NCI-H1930 (cell line): ENCODE measurements around the gene SLC7A5.
"Not testable (repeated sequence)": the region's sequence is repeated elsewhere in the genome, so short reads cannot be mapped to it uniquely, and the experiment has no call there.

Source experiments
- DNase-seq, 2 experiments: peaks; one replicate each; lab custom pipeline; 2025; lab: John Stamatoyannopoulos, UW

The SLC7A5 gene

DNA sequence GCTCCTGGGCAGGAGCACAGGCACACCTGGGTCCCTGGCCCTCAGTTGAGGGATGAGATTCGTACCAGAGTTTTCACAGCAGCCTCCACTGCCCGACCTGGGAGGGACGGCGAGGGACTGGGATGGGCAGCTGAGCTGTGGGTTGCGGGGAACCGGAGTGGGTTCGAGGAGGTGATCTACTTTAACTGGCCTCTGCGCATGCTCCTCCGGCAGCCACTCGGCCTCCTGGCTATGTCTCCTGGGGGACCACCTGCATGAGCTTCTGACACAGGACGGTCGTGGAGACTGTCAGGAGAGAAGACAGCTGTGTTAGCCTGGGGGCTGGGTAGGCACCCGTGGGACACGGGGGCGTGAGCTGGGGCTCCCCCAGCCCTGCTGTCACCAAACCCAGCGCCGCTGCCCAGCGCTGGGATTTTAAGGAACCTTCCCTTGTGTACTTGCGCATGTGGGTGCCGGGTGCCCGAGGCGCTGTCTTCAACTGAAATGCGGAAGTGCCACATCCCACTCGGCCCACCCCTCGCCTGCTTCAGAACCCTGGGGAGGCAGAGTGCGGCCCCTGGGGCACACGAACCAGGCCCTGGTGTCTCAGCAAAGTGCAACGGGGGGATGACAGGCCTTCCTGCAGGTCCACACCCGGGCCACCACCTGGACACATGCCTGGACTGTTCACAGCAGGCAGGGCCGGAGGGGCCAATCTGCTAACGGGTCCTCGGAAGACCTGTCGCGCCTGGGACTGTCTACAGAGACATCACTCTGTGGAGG, 36.4 kb downstream of the SLC7A5 start:
- DNase-seq = no peak

DNA sequence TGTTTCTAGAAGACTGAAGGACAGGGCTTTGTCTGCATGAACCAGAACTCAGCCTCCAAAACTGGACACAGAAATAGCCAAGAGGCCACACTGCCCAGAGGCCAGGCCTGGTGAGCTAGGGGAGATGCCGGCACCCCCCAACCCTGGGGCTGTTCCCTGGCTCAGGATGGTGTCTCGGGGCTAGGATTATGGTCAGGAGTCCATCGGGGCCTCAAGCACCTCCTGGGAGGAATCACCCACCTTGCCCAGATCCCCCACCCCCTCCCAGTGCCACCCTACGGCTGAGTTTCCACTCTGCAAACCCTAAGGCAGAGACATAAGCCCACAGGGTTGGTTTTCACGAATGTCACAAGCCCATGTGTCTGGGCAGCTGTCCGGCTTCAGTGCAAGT, 37.2 kb downstream of the SLC7A5 start:
- DNase-seq = no peak

DNA sequence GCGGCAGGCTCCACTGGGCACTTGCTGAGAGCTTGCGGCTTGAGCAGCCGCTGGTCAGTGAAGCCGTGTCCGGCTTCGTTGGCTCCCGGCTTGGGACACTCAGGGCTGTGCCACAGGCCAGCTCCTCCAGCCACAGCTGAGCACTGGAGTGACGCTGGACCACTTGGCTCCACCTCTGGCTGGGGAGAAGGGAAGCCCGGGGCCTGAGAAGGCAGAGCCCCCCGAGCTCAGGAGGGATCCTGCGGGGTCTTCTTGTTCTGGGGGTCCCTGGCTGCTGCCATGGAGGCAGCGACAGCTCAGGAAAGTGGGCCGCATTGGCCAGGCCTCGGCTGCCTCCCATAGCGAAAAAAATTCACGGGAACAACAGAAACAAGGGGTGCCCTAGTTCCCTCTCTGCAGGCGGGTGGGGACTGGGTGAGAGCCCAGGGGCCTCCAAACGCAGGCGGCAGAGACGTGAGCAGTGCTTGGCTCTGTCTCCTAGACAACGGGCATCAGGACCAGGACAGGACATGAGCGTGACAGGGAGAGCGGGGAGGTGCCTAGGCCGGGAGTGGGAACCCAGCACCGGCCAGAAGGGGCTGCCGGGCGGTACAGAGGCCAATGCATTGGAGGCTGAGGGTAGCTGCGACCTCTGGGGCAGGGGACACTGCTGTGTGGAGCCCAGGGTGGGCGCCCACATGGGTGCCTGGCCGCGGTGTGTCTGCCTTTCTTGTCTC, 37.7 kb downstream of the SLC7A5 start:
- DNase-seq = no peak

DNA sequence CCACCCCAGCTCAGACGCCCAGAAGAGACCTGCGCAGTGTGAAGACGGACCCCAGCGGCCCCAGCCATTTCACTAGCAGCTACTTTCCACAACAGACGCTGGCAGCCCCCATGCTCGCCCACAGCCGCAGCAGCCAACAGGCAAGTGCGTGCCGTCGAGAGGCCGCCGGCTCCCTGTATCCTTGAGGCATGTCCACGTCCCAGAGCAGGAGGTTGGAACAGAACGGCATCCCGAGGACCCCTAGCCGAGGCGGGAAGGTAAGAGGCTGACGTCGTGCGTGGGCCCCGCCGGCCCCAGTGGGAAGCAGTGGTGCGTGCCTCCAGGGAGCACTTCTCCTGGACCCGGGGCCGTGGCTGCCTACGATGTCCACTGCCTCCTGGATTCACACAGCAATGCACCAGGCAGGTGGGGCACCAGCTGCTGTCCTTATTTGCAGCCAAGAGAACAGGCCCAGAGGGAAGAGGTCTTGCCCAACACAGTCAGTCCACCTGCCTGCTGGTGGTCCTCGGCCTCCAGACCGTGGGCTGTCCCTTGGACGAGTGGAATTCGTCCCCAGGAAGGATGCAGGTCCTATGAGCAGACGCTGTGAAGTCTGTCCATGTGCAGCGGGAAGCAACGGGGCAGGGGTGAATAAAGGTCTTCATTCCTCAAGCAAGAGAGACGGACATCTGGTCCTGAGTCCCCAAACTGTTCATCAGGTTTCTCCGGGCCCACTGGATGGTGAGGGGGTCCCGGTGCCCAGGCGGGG, 38.5 kb downstream of the SLC7A5 start:
- DNase-seq = no peak

DNA sequence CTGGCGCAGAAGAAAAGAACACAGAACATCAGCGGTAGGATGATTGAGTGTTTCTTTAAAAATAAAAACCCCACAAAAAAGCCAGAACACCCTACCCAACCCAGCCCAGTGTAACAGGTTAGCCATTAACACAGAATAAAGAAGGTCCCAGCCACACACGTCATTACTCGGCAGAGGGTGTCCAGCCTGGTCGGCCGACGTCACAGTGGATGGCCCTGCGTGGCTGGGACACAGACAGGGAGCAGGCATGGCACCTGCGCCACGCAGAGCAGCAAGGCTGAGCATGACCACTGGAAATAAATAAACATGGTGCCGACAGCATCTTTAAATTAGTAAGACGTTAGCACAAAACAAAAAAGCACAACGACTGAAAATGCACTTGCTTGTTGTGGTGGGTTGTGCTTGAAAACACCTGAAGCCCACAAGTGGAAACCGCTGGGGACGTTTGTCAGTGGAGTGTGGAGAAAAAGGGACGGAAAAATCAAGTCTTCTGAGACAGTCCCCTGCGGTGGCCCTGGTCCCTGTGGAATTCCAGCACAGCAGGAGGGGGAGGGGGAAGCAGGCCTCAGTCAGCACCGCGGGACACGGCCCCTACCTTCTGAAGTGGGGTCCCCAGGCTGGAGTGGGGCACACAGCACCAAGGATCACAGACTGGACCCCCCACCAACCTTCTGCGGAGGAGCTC, 39.2 kb downstream of the SLC7A5 start:
- no peak for DNase-seq

DNA sequence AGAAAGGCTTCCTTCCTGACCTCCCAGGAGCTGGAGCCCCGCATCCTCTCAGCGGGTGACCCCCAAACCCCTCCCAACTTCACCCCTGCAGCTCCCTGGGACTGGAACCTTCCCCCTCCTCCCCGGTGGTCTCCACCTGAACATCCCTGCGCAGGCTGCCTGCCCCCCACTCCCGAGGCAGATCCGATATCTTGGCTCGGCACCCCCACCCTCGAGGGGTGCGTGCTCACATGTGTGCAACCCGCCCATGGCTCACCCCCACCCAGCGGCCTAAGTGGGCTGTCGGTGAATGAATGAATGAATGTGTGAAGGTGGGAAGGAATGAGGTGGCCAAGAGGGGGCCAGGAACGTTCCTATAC, 39.7 kb downstream of the SLC7A5 start:
- no peak for DNase-seq

DNA sequence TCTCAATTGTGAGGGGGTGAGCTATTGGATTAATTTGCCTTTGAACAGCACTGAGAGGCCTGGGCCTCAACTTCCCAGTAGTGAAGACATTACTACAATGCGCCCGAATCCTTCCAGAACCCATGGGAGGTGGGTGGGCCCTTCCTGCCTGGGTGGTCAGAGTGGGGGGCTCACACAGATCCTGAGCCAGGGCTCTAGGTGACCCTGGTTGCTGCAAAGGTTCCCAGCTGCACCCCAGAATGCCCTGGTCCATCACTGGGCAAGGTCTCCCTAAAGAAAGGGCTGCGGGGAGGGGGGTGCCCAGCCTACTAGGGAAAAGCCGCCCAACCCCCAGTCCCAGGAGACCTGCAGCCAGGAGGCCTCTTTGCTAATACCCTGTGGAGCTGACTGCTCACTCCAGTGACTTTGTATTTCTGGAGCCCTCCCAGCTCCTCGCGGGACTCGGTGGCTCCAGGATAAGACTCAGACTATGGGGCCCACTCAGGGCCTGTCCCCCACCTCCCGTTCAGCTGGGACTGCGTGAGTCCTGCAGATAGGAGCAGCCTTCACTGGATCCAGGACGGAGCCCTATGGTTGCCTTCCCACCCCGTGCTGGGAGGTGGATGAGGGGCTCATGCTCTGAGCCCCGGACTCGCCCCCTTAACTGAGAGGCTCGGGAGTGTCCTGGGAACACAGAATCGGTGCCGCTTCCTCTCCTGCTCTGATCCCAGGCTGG, 40.2 kb downstream of the SLC7A5 start:
- DNase-seq = no peak

DNA sequence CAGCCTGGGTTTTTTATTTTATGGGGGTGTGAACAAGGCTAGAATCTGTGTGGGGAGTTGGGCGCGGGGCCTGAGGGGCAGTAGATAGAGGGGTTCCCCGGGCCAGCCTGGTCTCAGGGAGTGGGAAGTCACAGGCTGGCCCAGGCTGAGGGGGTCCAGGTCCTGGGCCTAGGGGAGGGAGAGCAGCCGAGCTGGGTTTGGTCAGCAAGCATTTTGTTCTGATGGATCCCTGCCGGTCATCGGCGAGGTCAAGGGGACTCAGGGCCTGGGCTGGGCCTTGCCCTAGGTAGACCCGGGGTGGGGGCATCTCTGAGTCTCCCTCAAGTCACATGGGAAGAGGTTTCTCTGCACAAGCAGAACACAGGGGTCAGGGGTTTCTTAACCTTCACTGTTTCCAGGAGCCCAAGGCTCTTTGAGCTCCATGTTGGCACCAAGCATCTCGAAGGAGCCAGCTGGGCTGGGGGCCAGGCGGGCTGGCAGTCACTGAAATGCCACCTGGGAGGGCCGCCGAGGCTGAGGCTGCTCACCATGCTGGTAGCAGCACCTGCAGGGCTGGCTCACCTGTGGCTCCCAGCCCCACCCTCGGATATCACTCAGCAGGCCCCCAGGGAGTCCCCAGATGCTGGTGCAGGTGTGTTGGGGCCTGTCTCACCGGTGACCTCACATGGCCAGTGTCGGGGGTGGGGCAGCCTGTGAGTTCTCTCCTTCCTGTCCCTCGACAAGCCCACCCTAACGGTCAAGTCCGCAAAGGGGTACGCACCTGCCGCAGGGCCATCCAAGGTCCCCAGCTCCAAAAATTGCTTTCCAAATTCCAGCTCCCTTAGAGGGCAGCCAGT, 41.0 kb downstream of the SLC7A5 start:
- no peak for DNase-seq

DNA sequence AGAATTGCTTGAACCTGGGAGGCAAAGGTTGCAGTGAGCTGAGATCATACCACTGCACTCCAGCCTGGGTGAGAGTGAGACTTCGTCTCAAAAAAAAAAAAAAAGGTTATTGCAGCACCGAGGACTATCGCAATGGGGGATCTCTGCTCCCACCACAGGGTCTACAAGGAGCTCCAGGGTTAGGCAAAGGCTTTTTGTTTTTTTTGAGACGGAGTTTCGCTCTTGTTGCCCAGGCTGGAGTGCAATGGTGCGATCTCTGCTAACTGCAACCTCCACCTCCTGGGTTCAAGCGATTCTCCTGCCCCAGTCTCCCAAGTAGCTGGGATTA, 41.8 kb downstream of the SLC7A5 start:
- not testable (repeated sequence) for DNase-seq

DNA sequence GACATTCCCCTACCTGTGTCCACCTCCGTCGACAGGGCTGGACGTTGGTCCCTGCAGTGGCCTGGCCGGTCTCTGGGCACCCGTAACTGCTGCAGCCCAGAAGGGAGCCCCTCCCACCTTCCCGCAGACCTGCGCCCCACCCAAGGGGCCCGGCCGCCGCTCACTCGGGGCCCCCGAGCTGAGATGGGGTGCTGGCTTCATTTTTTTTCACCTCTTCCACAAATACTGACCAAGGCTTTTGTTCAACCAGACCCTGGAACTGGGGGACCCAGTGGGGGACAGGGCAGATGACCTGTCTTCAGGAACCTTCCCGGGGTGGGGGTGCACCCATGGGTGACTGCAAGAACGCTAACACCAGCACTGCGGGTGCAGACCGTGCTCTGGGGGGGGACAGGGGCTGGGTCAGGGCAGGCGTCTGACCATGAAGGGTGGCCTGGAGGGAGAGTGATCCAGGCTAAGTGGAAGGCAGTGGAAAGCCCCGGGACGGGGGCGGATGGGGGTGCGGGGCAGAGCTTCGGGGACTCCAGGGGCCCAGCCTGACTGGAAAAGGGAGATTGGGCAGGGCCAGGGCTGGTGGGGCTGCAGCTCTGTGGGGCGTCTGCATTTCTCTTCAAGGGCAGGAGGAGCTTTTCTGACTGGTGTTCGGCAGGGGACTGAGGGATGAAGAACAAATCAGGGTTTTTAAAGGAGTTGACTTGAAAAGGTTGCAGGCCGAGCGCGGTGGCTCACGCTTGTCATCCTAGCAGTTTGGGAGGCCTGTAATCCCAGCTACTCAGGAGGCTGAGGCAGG, 42.3 kb downstream of the SLC7A5 start:
- no peak for DNase-seq

DNA sequence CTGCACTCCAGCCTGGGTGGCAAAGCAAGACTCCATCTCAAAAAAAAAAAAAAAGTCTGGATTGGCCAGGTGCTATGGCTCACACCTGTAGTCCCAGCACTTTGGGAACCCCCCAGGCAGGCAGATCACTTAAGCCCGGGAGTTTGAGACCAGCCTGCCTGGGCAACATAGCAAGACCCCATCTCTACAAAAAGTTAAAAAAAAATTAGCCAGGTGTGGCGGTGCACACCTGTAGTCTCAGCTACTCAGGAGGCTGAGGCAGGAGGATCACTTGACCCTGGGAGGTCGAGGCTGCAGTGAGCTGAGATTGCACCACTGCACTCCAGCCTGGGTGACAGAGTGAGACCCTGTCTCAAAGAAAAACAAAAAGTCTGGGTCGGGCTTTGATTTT, 42.9 kb downstream of the SLC7A5 start:
- DNase-seq = not testable (repeated sequence)

DNA sequence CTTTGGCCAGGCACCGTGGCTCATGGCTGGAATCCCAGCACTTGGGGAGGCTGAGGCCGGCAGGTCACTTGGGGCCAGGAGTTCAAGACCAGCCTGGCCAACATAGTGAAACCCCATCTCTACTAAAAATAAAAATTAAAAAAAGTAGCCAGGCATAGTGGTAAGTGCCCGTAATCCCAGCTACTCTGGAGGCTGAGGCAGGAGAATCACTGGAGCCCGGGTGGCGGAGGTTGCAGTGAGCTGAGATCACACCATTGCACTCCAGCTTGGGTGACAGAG, 43.5 kb downstream of the SLC7A5 start:
- DNase-seq = not testable (repeated sequence)

DNA sequence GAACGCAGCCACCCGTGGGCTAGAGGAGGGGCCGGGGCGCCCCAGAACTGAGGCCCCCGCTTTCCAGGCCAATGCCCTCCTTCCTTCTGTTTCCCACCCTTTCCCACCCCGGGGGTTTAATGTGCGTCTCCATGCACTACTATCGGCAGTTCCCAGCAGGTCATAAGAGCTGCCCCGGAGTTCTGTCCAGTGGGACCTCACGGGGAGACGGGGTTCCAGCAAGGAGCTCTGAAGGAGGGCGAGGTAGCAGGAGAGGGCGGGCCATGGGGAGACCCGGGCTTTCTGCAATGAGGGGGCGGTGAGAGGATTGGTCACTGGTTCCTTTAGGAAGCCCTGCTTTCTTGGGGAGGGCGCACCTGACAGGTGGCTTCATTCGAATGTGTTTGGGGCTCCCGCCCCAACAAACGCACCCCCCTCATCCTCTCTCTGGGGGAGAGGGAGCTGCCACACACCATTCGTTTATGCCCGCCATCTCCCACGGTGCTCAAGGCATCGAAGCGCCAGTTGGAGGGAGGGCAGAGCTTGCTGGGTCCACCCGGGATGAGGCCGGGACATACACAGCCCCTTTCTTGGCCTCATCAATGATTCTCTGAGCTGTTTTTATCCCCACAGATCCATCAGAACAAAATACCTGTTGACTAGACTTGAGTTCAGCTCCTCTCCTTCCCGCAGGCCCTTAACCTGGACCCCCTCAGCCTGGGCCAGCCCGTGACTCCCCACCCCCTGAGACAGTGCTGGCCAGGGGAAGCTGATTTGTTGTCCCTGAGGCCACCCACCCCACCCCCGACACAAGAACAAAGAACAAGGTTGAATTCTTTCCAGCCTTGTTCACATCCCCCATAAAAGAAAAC, 44.1 kb downstream of the SLC7A5 start:
- DNase-seq = no peak

DNA sequence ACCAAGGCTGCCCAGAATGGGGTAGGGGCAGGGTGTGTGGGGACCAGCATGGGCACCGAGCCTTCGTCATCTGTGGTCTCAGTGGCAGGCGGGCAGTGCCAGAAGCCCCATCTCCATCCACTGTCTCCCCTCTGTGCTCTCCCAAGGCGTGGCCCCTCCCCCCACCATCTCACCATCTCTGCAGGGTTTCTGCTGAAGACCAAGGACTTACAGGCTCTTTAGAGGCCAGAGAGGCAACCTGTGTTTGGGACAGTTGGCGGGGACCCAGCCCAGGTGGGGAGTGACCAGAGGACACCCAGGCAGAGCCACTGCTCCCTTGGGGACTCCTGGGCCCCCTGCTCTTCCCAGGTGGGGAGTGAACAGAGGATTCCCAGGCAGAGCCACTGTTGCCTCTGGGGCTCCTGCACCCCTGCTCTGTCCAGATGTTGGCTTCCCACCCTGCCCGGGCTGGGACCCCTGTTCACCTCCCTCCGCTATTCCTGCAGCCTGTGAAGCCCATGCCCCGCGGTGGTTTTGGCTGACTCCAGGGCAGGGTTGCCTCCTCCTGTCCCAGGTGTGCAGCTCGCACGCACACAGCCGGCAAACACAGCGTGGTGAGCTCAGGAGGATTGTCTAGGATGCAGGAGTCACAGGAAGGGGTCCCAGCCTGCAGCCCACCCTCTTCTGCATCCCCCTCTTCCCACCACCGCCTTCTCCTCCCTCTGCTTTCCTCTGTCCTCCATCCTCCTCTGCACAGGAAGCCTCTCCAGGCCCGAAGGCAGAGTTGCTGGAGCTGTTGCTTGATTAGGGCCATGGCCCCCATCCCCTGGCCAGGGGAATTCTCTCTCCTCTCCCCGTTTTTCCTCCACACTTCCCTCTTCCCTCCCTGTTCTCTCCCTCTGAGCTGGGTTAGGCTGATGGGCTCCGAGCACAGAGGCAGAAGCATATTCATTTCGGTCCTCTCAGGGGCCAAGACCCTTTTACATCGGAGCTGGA, 45.0 kb downstream of the SLC7A5 start:
- DNase-seq = no peak

DNA sequence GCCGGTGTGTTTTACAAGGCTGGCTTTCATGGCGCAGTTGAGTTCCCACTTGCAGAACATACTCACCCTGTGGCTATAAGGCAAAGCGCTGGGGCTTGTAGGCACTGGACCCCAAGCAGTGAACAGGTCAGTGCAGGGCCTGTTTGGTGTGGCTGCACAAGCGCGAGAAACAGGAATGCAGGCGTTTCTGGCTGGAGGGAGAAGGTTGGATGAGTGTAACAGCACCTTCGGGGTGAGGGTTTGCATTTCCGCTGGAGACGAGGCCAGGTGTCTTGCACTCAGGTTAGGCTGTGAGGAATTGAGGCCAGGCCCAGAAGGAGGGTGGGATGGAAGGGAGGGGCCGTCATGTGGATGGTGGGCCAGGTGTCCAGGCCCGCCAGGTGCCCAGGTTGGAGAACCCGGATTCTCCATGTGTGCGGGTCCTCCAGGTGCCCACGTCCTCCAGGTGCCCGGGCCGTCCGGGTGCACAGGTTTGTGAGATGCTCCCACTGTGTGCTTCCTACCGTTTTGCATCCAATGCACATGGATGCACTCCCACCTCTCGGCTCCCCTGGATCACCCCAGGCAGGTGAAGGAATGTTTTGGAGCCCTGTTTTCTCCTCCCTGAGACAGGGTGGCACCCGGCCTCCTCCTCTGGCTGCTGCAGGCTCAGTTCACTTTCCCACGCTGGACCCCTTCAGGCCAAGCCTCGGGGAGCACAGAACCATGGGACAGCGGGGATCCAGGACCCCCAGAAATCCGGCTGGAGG, 46.0 kb downstream of the SLC7A5 start:
- DNase-seq = no peak

DNA sequence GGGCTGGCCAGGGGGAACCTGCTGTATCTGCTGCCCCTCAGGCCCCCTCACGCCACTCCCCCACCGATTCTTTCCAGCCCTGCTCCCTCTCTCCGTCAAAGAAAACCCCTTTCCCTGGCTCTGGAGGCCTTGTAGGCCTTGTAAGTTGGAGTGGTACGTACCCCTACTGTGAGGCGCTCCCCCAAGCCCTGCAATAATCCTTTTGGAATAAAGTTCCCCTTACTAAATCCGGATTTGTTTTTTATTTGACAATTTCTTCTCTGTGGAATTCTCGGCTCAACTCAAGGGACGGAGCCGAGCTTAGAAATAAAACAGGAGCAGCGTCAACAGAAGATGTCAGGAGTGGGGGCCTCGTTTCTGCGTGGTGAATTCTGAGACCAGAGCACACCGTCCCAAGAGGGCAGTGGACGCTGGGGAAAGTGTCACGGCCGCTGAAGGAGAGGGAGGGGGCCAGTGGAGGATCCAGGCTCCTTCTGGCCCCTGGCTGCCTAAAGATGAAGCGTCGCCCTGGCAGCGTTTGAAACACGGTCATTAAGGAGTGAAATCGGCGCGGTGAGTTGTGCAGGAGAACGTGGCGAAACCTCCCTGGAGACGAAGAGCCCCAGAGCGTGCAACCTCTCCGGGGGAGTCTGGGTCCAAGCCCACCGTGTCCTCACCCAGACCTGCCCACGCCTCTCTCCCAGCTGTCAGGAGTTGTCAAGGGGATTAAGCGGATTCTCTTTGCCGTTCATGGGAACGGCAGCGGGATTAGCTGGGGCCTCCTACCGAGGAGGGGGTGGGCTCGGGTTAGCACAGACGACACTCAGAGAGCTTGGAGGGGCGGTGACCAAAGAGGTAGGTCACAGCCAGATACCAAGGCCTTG, 47.0 kb downstream of the SLC7A5 start:
- DNase-seq = no peak
